GM12891 (cell line): Measurements from ENCODE around the gene ADAT1.

ENCODE experiments used
- POLR2A ChIP-seq: IDR thresholded peaks from 2 replicates; pipeline ENCODE4 v1.6.1; 2011; ENCODE audit warnings: low read depth, low read length, control low read depth
- POLR2AphosphoS5 ChIP-seq: IDR thresholded peaks from 2 replicates; pipeline ENCODE4 v1.6.1; 2011; ENCODE audit warnings: low read depth, low read length, control low read depth
- TAF1 ChIP-seq: IDR thresholded peaks from 2 replicates; pipeline ENCODE4 v1.6.1; 2011; ENCODE audit warnings: low read depth, low read length, control low read depth

GRCh38 chr16:75578212-75578611 is 44.9 kb downstream of the ADAT1 start:
- TF ChIP-seq POLR2A = no peak
- no peak for TF ChIP-seq TAF1
- no peak for TF ChIP-seq POLR2AphosphoS5
